Fibroblast of skin of back (primary cell): Measurements from ENCODE around the gene NCAPG2. TPM values are rescaled to one million over a fixed set of nuclear protein-coding genes. Genes with fewer than 3 reads are reported as not detected.

Source experiments
- DNase-seq: peaks from one replicate; pipeline ENCODE4 v3.0.0-alpha.2; 2013
- polyA plus RNA-seq, 2 experiments: library from polyadenylated mRNA; unstranded; fragments of 120-200 nt; gene quantifications; one replicate each; pipeline ENCODE4 v1.2.1, GENCODE V29; 2013; ENCODE audit not compliant: insufficient read length in 2 of 2

The NCAPG2 gene, protein sequence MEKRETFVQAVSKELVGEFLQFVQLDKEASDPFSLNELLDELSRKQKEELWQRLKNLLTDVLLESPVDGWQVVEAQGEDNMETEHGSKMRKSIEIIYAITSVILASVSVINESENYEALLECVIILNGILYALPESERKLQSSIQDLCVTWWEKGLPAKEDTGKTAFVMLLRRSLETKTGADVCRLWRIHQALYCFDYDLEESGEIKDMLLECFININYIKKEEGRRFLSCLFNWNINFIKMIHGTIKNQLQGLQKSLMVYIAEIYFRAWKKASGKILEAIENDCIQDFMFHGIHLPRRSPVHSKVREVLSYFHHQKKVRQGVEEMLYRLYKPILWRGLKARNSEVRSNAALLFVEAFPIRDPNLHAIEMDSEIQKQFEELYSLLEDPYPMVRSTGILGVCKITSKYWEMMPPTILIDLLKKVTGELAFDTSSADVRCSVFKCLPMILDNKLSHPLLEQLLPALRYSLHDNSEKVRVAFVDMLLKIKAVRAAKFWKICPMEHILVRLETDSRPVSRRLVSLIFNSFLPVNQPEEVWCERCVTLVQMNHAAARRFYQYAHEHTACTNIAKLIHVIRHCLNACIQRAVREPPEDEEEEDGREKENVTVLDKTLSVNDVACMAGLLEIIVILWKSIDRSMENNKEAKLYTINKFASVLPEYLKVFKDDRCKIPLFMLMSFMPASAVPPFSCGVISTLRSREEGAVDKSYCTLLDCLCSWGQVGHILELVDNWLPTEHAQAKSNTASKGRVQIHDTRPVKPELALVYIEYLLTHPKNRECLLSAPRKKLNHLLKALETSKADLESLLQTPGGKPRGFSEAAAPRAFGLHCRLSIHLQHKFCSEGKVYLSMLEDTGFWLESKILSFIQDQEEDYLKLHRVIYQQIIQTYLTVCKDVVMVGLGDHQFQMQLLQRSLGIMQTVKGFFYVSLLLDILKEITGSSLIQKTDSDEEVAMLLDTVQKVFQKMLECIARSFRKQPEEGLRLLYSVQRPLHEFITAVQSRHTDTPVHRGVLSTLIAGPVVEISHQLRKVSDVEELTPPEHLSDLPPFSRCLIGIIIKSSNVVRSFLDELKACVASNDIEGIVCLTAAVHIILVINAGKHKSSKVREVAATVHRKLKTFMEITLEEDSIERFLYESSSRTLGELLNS
- polyA plus RNA-seq (2013, experiment 1 of 2; ENCODE audit: insufficient read length): 58.6 TPM
- 11.4 TPM for polyA plus RNA-seq (2013, experiment 2 of 2; ENCODE audit: insufficient read length)

DNA sequence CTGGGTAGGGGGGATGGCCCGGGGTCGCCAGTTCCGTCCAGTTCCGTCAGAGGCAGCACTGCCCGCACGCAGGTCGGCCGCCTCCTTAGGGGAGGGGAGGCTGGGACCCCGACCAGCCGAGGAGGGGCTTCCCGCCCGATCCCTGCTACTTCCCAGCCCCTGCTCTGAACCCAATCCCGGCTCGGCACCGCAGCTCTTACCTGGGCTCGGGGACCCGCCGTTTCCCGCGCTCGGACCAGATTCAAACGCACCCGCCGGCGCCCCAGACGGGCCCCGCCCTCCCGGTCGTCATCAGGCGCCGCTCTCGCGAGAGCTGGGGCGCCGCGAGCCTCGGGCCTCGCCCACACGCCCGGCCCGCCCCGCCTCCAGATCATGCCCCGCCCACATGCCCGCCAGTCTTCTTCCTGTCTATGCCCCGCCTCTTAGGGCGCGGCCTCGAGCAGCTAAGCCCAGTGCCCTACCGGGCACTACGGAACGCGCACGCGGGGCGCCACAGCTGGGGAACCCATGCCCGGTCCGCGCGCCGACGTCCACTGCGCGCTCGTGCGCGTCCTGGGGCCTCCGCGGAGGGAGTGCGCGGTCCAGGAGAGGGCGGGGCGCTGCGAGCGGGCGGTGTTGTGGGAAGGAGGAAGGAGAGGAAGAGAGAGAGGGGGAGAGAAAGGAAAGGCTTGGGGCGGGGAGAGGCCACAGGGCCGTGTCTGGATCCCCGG lies at the start of gene NCAPG2:
TSS of gene NCAPG2 (minus strand) at position 281 of the 710 bp plus-strand sequence. CDS start 2,905 bp downstream, outside the sequence.
- DNase-seq: peak; percentile 98

DNA sequence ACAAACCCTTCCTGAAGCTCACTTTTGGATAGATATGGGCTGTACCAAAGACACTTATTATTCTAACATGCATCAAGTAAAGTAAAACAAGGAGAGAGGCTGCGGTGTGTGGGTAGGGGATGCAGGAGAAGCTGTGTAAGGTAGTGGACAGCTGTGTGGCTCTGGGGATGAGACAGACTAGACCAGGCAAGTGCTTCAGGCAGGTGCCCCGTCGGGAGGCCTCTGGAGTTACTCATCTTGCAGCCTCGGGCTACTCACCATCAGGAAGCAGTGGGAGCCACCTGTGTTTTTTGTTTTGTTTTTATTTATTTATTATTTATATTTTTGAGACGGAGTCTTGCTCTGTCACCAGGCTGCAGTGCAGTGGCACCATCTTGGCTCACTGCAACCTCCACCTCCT lies 49.3 kb upstream of the NCAPG2 start:
- DNase-seq: no peak

DNA sequence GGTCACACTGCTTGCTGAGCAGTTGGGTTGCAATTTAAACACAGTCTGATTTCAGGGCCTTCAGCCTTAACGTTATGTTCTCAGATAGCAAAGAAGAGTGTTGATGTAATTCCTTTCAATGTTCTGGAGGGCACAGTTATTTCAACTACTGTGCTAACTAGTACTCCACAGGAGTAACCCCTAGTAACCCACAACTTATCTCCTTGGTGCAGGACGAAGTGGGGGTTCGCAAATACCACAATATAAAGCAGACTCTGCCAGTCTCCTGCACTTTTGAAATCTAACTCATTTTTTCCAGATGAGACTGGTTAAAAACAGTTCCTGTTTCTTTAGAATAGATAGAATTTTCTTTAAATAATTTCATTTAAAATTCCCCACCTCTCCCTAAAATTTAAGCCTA lies 47.1 kb upstream of the NCAPG2 start:
- no peak for DNase-seq

DNA sequence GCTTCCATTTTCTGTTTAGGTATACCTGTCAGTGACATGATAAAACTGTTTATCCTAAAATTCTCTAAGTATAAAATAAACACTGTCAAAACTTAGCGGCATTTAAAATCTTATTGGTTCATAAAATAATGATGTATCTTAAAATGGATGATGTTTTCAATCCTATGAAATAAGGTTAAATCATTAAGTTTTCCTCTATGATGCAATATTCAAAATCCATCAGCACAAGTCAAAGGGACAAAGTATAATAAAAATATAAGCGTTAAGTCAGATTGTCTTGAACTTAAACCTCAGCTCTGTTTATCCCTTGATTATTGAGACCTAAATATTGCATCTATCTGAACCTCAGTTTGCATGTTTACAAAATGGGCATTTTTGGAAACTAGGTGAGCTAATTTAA lies 46.6 kb upstream of the NCAPG2 start:
- DNase-seq: no peak

DNA sequence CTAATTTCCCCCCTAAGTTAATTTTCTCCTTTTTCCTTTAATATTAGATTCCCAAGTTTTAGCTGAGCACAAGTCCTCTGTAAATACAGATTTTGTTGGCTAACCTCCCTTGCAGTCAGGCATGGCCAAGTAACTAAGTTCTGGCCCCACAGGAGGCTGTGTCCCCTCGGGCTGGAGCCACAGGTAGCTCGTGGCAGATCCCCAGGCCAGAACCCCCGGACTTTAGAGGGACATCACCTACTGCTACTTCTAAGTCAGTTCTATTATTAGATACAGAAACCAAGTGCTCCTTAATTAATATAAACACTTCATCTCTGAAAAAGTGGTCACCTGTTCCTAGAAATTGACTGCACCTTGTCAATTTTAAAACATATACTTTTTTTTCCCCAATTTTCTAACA lies 46.1 kb upstream of the NCAPG2 start:
- no peak for DNase-seq

DNA sequence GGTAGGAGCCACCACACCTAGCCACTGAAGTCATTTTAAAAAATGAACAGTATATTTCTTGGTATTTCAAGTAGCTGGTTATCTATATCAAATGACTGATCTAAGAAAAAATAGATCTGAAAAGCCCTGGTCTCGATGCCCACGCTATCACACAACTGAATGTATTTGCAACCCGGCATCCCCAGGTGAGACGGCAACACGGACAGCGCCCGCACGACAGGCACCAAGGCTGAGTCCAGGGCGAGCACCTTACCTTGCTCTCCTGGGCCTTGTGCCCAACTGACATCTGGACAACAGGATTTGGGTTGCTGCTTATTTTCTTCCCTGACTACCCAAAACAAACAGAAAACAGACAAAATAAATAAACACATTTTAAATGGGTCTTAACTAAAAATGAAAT lies 44.8 kb upstream of the NCAPG2 start:
- DNase-seq: no peak

DNA sequence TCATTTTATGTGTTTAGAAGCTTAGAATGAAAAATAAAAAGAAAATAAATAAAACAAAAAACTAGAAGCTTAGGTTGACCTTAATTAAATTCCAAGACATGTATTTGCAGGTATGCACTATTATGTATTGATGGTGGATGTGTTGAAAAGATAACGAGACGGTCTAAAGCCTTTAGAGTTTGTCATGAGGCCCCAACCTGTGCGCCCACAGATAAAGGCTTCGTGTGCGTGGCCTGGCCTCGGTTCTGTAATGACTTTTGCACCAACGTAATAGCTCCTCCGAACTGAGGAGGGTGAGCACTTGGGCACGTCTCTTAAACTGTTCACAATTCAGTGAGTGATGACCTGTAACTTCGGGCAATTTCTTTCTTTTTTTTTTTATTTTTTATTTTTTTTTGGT lies 43.7 kb upstream of the NCAPG2 start:
- DNase-seq: no peak

DNA sequence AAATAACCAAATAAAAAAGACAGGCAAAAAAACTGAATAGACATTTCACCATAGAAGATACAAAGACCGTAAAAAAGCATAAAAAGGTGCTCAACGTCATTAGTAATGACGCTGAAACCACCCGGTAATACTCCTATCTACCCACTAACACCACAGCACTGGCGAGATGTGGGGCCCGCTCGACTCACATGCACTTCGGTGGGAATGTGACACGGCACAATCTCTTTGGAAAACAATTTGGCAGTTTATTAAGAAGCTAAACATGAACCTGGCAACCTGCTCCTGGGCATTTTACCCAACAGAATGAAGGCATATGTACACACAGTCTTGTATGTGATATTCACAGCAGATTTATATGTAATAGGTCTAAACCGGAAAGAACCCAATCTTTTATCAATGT lies 42.8 kb upstream of the NCAPG2 start:
- no peak for DNase-seq

DNA sequence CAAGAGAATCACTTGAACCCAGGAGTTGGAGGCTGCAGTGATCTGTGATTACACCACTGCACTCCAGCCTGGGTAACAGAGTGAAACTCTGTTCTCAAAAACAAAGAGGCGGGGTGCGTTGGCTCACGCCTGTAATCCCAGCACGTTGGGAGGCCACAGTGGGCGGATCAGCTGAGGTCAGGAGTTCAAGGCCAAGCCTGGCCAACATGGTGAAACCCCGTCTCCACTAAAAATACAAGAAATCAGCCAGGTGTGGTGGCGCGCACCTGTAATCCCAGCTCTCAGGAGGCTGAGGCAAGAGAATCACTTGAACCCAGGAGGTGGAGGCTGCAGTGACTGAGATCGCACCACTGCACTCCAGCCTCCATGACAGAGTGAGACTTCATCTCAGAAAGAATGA lies 42.4 kb upstream of the NCAPG2 start:
- DNase-seq: no peak

DNA sequence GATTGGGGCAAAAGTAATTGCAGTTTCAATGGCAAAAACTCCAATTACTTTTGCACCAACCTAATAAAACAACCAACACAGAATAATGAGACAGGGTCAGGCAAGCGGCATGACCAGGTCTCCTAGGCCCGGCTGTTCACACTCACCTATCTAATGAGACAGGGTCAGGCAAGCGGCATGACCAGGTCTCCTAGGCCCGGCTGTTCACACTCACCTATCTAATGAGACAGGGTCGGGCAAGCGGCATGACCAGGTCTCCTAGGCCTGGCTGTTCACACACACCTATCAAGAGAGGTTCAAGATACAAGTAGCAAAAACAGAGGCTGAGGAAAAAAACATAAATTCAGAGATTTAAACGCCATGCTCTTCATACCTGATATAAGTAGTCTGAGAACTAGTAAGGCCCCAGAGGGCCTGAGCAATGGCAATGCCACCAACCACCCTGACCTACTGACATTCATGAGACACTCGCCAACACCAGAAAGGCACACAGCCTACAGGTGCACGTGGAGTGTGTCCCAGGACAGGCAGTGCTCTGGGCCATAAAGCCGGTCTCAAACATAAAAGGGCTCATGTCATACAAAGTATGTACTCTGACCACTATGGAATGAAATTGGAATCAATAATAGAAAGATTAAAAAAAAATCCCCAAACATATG lies 40.6 kb upstream of the NCAPG2 start:
- DNase-seq: no peak

DNA sequence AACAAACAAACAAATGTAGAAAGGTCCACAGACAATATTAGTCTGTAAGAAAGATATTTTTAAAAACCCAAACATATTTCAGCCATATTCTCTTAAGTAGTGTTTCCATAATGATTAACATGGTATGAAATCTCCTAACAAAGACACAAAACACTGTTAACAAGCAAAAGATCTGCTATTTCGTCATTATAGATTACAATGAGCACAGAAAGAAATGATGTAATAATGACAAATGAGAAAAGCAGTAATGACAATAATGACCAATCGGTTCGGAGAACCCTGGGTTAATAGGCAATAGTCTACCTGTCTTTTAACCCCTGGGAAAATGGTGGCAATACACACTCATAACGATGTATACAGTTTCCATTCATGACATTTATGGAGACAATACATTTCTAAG lies 39.5 kb upstream of the NCAPG2 start:
- no peak for DNase-seq

DNA sequence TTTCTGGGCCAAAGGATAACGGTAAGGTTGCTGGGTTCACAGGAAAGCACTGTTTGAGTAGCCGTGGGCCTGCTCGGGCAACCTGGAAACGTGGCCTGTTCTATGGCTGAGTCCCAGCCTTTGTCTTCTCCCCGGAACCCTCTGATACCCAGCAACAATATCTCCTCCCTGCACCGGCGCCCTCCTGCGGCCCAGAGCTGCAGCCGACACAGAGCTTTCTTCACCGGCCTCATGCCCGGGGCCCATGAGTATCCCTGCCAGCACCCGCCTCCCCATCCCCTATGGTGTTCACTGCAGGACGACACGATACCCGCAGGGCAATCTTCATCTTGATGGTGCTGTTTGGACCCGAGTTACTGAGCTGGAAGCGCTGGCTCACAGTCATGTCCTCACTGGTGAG lies 38.6 kb upstream of the NCAPG2 start:
- no peak for DNase-seq

DNA sequence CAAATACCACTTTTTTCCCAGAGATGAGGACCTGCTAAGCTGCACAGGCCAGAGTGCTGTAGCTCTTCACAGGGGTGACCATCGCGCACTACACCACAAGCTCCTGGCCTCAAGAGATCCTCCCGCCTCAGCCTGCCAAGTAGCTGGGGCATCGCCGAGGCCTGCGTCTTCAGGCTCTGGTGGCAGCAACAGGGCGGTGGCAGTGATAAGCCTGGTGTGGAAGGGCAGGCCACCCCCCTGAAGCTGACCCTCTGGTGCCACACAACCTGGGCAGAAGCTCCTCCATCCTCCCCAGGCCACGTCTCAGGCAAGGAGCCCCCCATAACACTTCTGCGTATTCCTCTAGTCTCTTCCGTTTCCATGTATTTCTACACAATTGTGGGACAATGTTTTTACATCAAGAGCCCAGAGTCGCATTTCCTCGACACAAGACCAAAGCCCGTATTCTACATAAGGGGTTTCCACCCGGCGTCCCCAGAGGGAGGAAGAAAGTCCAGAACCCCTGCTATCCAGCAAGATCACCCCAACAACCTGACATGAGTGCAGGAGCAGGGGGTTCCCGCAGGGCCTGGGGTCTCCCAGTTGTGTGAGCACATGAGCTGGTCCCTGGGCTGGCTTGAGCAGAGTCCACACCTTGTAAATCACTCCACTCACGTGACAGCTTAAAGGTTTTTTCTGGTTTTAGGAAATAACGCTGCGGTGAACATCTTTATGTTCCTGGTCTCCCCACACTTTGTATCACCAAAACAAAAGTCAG lies 37.6 kb upstream of the NCAPG2 start:
- no peak for DNase-seq

DNA sequence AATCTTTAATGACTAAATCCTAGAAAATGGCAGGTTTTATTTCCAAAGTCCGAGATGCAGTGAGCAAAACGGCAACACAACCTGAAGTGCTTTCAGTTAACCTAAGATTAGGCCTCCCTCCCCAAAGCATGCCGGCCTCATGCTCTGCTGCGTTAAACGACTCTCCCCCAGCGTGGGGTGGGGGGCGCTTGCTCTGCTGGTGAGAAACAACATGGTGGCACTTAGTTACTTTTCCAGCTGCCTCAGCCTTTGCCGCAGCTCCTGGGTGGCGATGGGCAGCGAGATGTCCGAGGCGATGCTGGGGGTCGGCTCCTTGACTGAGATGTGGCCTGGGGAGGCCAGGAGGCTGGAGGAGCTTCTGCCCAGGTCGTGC lies 36.7 kb upstream of the NCAPG2 start:
- DNase-seq: no peak

DNA sequence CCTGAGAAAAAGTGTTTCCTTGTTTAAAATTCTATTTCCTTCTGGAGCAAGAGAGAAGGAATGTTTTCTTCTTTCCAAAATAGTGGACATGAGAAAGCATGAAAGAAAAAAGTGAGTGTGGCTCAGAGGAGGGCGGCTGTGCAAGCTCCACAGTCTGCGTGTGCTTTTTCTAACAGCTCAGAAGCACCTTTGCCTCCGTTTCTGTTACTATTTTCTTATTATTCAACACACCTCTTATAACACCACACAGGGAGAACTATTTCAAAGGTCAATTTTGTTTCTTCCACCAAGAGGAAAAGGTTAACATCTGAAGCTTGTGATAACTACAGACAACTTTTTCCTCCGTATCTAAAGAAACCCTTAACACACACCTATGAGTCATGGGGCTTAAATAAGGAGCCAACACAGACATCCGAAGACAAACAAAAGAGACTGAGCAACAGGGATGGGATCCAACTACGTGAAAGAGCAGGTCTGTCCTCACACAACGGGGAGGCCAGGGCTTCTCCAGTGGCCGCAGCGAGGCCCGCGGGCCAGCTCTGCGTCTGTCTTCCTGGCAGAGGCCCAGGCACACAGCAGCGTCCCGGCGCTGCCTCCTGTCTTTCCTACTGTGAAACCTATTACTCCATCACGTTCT lies 36.2 kb upstream of the NCAPG2 start:
- DNase-seq: peak; percentile 73

DNA sequence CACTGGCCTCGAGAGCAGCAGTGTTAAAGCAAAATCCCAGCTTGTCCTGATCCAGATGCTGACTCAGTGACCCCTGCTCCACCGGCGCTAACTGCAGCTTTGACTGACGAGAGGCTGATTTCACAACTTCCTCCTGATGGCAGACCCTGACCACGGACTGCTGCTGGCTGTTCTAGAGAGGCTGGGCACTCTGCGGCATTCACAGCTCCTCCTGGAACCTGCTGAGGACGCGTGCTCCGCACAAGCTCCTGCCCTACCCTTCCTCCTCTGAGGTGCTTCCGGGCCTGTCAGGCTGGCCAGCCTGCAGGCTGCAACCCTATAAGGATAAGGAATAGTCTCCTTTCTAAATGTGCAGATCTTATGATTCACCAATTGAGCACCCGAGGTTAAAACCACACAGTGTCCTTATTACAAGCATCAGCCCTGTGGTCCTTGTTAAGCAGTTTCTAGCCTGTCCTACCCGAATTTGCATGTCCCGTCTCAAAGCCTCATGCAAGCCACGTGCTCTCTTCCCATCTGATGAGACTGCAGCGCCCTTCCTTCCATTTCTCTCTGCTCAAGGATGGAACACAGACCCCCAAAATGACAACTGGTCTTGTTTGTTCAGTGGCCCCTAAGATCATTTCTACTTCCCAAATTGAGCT lies 35.5 kb upstream of the NCAPG2 start:
- DNase-seq: peak; percentile 67

DNA sequence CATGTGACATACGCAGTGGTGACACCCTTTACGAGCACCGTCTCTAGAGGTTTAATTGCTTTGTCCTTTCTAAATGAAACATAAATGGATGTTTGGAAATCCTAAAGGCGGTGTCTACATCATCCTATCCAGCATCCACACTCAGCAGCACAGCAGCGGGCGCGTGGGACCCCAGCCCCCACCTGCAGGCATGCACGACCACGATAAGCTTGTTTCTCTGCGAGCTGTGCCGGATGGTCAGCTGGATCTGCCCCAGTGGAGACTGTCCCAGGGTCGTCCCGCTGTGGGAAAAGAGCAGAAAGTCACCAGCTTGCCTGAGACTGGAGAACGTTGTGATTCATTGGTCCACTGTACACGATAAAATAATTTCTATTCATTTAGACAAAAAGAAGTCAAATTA lies 34.2 kb upstream of the NCAPG2 start:
- no peak for DNase-seq

DNA sequence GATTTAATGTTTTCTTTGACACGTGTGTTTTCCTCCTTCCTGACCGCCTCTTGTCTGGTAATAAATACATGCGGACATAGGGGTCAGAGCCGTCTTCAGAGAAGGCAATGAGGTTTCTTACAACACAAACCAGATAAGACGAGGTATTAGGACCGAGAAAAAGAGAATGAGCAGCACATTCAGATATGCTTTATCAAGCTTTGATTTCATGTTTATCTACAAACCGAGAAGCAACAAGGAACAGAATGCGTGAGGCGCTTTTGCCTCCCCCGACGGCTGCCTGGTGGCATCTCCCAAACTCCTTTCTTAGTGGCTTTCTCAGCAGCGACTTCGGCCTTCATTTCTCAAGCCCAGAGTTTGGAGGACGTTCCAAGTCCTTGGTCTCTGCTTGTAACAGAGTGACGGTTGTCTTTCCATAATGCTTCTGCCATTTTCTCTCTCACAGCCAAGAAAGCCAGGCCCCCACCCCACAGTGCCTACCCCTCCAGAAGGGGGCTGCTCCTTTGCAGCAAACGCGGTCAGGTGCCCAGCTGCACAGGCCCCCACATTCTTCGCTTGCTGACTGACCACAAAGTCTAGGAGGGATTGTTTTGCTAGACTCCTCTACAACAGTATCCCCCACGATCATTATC lies 32.6 kb upstream of the NCAPG2 start:
- DNase-seq: no peak

DNA sequence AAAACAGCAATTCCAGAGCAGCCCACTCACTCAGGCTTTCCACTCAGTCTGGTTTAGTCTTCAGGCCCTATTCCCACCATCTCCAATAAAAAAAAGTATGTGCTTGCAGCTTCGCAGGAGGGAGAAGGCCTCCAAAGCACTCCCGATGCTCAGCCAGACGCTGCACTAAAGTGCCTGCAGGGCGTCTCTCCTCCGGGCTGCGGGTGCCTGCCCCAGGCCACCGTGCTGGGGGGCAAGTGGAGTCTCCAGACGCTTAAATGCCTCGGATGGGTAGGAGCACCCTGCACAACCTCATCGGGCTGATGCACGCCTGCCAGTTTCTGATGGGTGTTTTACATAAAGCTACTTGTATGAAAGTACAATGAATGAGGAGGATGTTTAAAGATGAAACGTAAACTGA lies 31.3 kb upstream of the NCAPG2 start:
- DNase-seq: no peak

DNA sequence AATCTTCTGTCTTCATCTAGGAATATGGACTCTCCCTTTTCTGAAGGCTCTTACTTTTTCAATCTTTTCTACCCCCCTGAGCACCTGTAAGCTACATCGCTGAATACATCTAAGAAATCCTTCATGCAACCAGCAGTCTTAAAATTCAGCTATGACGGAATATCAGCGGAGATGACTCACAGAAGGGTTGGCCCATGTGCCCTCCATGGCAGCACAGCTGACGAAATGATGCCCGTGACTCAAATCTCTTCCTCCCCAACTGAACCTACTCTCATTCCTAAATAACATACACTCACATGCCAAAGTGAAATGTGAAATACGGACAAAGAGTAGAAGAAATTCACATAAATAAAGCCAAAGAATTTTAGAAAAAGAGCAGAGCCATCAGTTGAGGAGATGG lies 30.3 kb upstream of the NCAPG2 start:
- DNase-seq: peak; percentile 20
